ENCODE measurements around the gene RAB3D. TPM values are rescaled to one million over a fixed set of nuclear protein-coding genes. Genes with fewer than 3 reads are reported as not detected.

RAB3D gene
- total RNA-seq, 1 donor from 2014 or later: 19.8 TPM

DNA sequence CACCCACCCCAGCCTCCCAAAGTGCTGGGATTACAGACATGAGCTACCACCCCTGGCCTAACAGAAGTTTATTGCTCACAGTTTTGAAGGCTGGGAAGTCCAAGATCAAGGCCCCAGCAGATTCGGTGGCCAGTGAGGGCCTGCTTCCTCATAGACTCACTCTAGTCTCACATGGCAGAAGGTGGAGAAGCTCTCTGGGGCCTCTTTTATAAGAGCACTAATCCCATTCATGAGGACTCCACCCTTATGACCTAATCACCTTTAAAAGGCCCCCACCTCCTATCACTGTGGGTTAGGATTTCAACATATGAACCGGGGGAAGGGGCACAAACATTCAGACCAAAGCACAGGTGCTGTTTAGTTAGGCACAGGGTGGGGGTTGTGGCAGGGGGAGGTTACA lies 28.1 kb upstream of the RAB3D start:
- H3K27me3 ChIP-seq (ENCODE audit: control insufficient read depth, insufficient read depth, low read length): no peaks in the 10 kb centered on the region
- TF ChIP-seq, protein P1, sequence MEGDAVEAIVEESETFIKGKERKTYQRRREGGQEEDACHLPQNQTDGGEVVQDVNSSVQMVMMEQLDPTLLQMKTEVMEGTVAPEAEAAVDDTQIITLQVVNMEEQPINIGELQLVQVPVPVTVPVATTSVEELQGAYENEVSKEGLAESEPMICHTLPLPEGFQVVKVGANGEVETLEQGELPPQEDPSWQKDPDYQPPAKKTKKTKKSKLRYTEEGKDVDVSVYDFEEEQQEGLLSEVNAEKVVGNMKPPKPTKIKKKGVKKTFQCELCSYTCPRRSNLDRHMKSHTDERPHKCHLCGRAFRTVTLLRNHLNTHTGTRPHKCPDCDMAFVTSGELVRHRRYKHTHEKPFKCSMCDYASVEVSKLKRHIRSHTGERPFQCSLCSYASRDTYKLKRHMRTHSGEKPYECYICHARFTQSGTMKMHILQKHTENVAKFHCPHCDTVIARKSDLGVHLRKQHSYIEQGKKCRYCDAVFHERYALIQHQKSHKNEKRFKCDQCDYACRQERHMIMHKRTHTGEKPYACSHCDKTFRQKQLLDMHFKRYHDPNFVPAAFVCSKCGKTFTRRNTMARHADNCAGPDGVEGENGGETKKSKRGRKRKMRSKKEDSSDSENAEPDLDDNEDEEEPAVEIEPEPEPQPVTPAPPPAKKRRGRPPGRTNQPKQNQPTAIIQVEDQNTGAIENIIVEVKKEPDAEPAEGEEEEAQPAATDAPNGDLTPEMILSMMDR (IDR thresholded peaks at IDR 0.05; ENCODE audit: insufficient read depth, low read length, poor library complexity, severe bottlenecking): no peak

DNA sequence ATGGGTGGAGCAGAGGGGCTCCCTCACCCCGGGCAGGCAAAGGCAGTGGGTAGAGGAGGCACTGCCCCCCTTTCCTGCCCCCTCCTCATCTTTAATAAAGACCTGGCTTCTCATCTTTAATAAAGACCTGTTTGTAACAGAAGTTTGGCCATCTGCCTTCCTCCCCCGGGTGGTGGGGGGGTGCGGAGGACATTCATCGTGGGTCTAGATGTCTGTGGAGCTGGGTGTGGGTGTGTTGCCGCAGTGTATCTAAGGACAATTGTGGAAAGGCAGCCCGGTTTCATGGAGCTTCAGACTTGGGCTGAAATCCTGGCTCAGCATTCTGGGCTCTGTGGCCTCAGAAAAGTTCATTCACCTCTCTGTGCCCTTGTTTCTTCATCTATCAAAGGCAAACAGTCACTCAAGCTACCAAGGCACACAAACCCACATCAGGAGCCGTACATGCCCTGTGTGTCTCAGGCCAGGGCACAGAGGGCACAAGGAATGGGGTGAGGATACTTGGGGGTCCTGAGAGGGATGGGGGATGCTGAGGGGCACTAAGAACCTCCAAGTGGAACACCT lies 26.2 kb upstream of the RAB3D start:
- TF ChIP-seq, protein P1 (IDR thresholded peaks at IDR 0.05; ENCODE audit: insufficient read depth, low read length, poor library complexity, severe bottlenecking): no peak
- H3K36me3 ChIP-seq (ENCODE audit: control insufficient read depth, insufficient read depth, low read length): no peaks in the 10 kb centered on the region
- no peak for DNase-seq (ENCODE audit: low read depth)
- H3K27me3 ChIP-seq (ENCODE audit: control insufficient read depth, insufficient read depth, low read length): no peaks in the 10 kb centered on the region
- no peak overlapping the region for H3K4me3 ChIP-seq (ENCODE audit: low read depth, low read length)

More for the DNA sequence above, 28.1 kb upstream of the RAB3D start:
- Histone ChIP-seq H3K36me3 (ENCODE audit: control insufficient read depth, insufficient read depth, low read length) (no peaks in the 10 kb centered on the region), H3K4me3 (ENCODE audit: low read depth, low read length) (no peak overlapping the region)
- no peak for DNase-seq (ENCODE audit: low read depth)

DNA sequence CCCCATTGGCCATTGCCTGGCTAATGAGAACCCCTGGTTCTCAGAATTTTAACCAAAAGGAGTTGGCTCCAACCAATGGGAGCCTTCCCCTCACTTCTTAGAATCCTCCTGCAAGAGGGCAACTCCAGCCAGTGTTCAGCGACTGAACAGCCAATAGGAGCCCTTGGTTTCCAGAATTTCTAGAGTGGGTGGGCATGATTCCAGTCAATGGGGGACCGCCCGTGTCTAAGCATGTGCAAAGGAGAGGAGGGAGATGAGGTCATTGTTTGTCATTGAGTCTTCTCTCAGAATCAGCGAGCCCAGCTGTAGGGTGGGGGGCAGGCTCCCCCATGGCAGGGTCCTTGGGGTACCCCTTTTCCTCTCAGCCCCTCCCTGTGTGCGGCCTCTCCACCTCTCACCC lies 25.5 kb upstream of the RAB3D start:
- H3K36me3 ChIP-seq (ENCODE audit: control insufficient read depth, insufficient read depth, low read length): no peaks in the 10 kb centered on the region
- no peaks in the 10 kb centered on the region for H3K27me3 ChIP-seq (ENCODE audit: control insufficient read depth, insufficient read depth, low read length)
- TF ChIP-seq, protein P1 (IDR thresholded peaks at IDR 0.05; ENCODE audit: insufficient read depth, low read length, poor library complexity, severe bottlenecking): no peak
- no peak for DNase-seq (ENCODE audit: low read depth)
- no peak overlapping the region for H3K4me3 ChIP-seq (ENCODE audit: low read depth, low read length)

DNA sequence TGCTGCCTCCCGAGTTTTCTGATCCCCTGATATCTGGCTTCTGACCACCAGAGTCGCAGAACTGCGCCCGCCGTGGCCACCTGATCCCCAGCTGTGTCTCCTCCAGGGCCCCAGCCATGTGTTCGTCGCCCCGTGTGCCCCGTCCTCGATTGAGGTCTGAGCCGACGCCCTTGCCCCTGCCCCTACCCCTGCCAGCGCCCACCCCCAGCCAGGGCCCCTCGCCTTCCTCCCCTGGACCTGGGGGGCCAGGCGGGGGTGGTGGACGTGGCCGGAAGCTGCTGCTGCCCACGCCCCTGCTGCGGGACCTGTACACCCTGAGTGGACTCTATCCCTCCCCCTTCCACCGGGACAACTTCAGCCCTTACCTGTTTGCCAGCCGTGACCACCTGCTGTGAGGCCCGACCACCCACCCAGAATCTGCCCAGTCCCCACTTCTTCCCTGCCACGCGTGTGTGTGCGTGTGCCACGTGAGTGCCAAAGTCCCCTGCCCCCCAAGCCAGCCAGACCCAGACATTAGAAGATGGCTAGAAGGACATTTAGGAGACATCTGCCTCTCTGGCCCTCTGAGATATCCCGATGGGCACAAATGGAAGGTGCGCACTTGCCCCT lies 24.9 kb upstream of the RAB3D start:
- DNase-seq (ENCODE audit: low read depth): no peak
- Histone ChIP-seq H3K36me3 (ENCODE audit: control insufficient read depth, insufficient read depth, low read length) (no peaks in the 10 kb centered on the region), H3K27me3 (ENCODE audit: control insufficient read depth, insufficient read depth, low read length) (no peaks in the 10 kb centered on the region), H3K4me3 (ENCODE audit: low read depth, low read length) (no peak overlapping the region)
- TF ChIP-seq, protein P1 (IDR thresholded peaks at IDR 0.05; ENCODE audit: insufficient read depth, low read length, poor library complexity, severe bottlenecking): no peak

DNA sequence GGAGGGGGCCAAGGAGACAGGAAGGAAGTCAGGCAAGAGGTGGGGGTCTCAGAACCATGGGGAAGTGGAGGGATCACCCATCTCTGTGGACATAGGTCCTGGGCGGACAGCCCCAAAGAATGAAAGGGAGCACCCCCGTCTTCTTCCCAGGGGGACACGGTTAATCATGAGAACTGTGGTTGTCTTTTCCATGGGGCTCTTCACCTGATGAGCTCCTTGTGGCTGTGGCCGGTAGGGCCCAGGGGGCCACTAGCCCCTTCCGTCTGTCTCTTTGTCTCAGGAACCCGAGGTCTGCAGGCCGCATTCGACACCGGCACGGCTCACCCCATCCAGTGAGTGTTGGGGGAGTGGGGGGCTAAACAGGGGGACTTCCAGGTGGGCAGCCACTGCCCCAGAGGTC lies 24.4 kb upstream of the RAB3D start:
- TF ChIP-seq, protein P1 (IDR thresholded peaks at IDR 0.05; ENCODE audit: insufficient read depth, low read length, poor library complexity, severe bottlenecking): no peak
- no peak for DNase-seq (ENCODE audit: low read depth)
- Histone ChIP-seq H3K4me3 (ENCODE audit: low read depth, low read length) (no peak overlapping the region), H3K36me3 (ENCODE audit: control insufficient read depth, insufficient read depth, low read length) (no peaks in the 10 kb centered on the region), H3K27me3 (ENCODE audit: control insufficient read depth, insufficient read depth, low read length) (no peaks in the 10 kb centered on the region)

All from kidney epithelial cell (primary cell).